HG02840 (cell line): ENCODE data around the gene CHRNB2.
A peak's percentile ranks its signal among the peaks of the same experiment; 100 is the strongest.

Experiments used
- ATAC-seq: cut with Tn5 transposase; IDR thresholded peaks from one replicate; pipeline ENCODE4 v1.9.1; 2021; ENCODE audit warnings: mild to moderate bottlenecking, moderate library complexity, moderate number of reproducible peaks; ENCODE audit not compliant: unreplicated experiment, low FRiP score

Gene CHRNB2

DNA sequence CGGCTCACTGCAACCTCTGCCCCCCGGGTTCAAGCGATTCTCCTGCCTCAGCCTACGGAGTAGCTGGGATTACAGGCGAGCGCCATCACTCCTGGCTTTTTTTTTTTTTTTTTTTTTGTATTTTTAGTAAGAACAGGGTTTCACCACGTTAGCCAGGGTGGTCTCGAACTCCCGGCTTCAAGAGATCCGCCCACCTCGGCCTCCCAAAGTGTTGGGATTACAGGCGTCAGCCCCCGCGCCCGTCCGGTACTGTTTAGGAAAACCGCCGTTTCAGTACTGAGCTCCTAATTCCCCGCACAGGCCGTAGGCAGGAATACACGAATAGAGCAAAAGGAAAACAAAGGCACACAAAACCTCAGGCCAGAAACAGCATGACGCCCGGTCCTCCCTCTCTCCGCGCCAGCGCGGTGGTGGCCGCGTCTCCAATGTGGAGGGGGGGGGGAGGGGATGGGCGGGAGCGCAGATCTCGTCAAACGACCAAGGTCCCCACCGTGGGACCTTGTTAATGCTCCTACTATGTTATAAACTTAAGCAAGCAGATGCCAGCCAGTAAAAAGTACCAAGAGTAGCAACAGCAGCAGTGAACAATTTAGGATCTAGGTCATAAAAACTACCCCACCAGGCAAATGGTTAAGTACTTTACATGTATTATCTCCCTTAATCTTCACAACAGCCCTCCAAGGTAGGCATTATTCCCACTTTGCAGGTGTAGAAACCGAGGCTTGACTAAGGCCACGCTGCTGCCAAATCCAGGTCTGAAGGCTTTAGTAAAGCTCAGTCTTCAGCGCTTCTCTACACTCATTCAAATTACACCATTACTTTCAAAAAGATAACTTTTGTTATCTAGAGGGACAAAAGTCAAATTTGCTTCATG is 41.1 kb downstream of the CHRNB2 start:
- no peak for ATAC-seq

DNA sequence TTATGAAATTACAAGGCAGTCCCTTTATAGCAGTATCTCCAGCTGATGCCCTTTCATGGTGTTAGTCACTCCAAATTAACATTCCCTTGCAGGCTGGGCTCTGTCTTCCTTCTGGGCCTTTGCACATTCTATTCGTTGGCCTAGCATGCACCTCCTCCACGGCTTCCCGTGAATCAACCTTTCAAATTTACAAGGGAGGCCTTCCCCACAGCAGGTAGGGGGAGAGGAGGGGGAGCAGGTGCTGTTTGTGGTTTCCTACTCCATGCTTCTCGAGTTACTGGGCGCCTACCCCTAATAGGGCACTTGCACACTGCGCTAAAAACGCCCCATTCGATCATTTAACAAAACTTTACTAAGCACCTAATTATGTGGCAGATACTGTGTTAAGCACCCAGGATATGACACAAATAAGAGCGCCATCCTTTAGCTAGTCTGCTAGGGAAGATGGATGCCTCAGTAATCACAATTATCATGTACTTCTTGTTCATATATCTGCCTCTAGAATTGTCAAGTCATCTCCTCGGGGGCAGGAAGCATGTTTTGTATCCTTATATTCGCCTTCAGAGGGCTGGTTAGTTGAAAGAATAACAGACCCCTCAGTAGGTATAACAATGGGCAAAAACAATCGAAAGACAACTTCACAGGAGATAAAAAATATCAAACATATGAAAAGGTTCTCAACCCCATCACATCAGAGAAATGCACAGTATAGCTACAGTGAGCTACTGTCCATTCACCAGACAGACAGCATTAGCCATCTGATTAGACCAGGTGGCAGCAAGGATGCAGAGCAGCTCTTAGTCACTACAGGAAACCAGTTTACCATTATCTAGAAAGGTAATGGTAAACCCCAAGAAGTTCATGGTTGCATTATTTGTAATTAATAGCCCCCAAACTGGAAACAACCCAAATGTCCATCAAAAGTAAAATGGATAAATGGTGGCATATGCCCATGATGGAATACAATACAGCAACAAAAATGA is 42.1 kb downstream of the CHRNB2 start:
- no peak for ATAC-seq

DNA sequence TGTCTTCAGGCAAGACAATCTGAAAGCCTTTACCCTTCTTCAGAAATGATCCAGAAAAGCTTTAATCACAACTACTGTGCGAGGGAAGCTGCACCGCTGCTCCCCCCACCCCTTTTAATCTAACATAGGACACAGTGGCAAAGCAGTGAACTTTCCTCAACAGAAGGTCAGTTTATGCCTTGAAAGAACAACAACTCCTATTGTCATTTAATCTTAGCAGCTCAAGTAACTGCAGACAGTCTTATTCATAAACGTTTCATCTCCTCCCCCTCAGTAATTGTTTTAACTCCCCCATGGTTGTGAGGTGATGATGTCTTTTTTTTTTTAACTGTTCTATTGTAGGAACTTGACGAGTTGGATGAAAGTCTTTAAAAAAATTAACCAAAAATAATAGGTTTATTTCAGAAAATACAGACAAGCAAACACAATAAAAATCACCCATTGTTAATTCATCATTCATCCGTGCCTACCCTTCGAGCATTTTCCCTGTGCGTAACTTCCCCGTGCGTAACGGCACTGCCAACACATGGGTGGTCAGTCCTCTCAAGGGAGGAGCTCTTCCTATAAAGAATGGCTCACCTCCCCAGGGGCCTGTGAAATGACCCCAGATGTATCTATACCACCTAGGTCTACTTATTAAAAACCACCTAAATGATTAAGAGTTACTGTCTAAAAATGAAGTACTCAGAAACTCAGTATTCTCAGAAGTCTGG is 43.7 kb downstream of the CHRNB2 start:
- ATAC-seq: no peak

DNA sequence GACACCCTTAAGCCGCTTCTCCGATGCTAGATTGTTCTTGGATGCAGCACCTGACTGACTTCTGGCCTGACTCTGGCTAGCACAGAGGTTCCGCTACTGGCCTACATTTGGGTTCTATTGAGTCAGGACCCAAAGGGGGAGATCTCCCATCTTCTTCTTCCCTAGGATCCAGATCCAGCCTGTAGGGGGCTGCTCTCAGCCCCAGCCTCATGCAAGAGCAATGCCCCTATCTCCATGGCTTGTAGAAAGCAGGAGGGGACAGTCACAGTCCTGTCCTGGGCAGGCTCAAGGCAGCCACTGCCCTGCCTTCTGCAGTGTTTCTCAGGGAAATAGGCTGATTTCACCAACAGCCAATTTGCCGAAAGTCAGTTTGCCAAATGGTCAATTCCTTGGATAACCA is 46.7 kb downstream of the CHRNB2 start:
- ATAC-seq: no peak

DNA sequence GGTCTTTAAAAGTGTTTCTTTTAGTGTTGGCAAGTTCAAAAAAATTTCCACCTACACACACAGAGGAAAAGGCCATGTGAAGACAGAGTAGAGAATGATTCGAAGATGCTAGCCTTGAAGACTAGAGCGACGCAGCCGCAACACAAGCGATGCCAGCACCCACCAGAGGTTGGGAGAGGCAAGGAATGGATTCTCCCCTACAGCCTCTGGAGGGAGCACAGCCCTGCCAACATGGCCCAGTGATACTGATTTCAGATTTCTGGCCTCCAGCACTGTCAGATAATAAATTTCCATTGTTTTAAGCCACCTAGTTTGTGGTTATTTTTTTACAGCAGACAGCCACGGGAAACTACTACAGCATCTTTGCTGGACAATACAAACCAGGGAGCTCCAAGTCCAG is 47.3 kb downstream of the CHRNB2 start:
- ATAC-seq: no peak

GRCh38 chr1:154615411-154615810 is 47.8 kb downstream of the CHRNB2 start:
- no peak for ATAC-seq

DNA sequence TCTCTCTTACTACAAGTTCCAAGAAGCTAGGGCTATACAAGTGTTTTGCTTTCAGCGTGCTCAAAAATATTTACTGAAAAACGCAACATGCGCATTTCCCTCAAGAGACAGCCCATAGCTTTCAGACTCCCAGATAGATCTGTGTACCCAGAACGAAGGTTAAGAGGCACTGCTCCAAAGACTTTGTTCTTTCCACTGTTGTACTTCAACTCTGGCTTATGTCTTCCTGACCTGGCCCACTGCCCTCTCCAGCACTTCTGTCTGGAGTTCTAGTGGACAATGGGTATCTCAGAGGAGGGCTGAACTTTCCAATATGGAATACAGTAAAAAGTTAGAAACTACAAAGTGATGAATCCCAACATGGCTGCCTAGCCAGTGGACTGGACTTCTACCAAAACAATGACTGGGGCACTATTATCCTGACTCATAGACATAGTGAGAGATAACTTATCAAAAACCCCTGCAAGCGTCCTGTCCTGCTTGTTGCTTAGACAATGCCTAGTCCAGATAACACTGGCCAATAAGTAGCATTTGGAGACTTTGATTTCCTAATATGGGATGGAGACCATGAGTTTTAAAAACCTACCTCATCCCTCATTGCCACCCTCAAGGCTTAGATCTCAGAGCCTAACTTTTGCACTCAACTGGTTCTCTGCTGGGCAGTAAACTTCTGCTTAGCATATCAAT is 49.2 kb downstream of the CHRNB2 start:
- ATAC-seq: no peak

- ATAC-seq: no peak
These were observed 51.8 kb downstream of the CHRNB2 start for GRCh38 chr1:154619181-154619948.

GRCh38 chr1:154620751-154621150 is 53.2 kb downstream of the CHRNB2 start:
- no peak for ATAC-seq

DNA sequence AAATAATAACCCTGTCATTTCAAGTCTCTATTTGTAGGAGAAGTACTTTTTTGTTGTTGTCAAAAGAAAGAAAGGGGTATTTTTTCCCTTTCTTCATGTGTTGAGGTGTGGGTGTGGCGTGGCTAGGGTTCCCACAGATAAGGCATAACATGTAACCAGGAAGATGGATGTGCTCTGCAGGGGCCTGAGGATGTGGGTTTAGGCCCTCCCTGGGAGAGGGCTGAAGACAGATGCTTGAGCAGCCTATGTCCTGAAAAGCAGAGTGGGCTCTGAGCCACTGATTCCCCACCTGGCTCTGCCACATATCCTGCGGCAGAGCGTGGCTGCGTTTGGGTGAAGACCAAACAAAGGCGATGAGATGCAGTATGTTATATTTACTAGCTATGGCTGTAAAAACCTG is 54.3 kb downstream of the CHRNB2 start:
- no peak for ATAC-seq

DNA sequence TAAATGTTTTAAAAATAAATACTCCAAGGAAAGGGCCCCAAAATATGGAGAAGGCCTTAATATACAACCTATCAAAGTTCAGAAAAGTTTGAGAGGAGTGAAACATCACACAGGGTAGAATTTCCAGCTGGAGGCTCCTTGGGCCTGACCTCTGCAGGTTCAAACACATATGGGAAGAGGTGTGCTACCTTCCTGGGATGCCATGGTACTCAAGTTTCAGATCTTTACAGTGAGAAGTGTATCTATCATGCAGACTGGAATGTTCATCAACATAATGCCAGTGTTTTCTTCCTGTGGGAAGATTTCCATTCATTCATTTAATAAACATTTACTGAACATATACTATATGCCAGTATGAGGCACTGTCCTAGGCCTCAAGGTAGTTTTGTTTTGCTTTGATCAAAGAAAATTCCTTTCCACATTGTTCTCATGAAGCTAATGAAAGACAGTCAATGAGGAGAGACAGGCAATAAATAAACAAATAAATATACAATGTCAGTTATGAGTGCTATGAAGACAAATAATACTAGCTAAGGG is 55.0 kb downstream of the CHRNB2 start:
- ATAC-seq: no peak

- ATAC-seq: no peak
These were observed 55.8 kb downstream of the CHRNB2 start for GRCh38 chr1:154623358-154623757.

GRCh38 chr1:154624746-154625643 is 57.4 kb downstream of the CHRNB2 start:
- no peak for ATAC-seq

DNA sequence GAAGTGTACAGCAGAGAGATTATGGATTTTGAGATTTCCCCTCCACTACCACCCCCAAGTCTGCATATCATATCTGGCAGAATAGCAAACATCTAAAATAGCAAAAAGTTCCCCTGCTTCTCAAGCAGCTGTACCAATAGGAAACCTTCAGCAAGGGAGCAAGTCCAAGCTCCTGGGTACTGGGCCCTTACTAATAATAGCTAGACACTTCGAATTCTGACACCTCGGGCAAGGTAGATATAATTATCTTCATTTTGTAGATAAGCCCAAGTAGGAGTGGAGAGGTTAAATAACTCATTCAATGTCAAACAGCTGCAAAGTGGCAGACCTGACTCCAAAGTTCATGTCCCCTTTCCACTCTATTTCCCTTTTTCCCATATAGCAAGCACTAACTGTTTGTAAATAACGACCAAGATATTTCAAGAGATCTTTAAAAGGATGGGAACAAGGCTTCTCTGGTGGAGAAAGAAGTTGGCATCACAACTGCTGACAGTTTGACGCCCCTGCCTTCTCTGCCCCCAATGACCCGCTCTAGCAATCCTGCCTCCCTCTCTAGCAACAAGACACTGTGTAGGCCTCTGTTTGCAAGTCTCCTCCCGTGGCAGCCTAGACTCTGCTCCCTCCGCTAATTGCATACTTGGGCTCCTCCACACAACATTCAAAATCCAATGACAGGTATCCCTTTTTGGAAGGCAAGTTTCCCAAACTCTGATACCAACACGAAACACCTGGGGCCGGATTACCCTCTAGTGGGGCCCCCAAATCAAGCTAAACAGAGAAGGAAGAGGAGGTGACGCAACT is 59.1 kb downstream of the CHRNB2 start:
- peak; percentile 26 for ATAC-seq

DNA sequence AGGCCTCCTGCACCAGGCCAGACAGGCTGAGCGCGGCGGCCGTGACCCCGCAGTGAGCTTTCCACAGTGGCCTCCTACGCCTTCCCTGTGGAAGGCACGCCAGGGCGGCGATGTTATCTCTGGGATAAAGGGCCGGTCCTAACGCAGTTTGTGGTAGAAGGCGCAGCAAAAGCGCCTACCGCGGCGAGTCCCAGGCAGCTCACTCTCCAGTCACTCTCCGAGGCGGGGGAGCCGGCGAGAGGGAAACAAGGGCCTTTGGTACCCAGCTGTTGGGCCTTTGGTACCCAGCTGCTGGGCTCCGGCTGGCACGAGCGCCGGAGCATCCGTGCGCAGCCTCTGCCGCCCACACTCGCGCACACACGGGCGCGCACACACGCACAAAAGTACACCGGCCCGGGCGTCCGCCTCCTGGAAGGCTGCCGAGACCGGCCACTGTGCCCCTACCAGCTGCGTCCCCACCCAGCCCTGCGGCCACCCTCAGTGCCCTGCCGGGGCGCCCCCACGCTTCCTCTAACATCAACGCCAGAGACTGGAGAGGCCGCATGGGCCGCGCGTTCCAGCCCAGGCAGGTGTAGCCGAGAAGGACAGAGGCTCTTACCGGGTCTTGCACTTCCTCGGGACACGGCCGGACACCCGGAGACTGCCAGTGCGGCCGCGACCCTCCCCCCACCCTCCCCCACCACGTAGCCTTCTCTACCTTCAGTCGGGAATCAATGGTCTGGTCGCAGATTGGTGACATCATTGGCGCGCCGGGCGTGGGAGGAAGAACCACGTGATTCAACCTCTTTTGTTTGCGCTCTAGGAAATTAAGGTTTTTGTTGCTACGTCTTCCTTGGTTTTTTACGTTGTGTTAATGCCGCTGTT is 59.9 kb downstream of the CHRNB2 start:
- peak; percentile 54 for ATAC-seq

- no peak for ATAC-seq
These were observed 60.5 kb downstream of the CHRNB2 start for GRCh38 chr1:154628121-154628405.
